Suprapubic skin (tissue), 4 donors: ENCODE data around the gene MRM2.

Source experiments
- CTCF ChIP-seq, 2 donors: fragments of 200-600 bp in 1 of 2; fragments of 450-650 bp in 1 of 2; sonication (generic) in 1 of 2; IDR thresholded peaks; one replicate each; pipeline ENCODE4 v1.5.1; 2016 to 2019; ENCODE audit warnings: antibody characterized with exemption in 2 of 2, mild to moderate bottlenecking in 1 of 2, moderate library complexity in 1 of 2
- EP300 ChIP-seq: sonication (generic); formaldehyde crosslinking; IDR thresholded peaks from one replicate; pipeline ENCODE4 v1.6.1; 2017; ENCODE audit warnings: antibody characterized with exemption
- POLR2A ChIP-seq, 2 donors: fragments of 450-650 bp; IDR thresholded peaks; one replicate each; pipeline ENCODE4 v1.6.1; 2017; ENCODE audit warnings: antibody characterized with exemption in 2 of 2, mild to moderate bottlenecking in 2 of 2, moderate library complexity in 2 of 2
- POLR2AphosphoS5 ChIP-seq, 3 donors: sonication (generic); formaldehyde crosslinking; IDR thresholded peaks; one replicate each; pipeline ENCODE4 v1.6.1; 2017; ENCODE audit warnings: antibody characterized with exemption in 3 of 3

- TF ChIP-seq EP300: no peak
- TF ChIP-seq POLR2AphosphoS5 (IDR thresholded peaks at IDR 0.05): no peak
- TF ChIP-seq POLR2A (IDR thresholded peaks at IDR 0.05): no peak
- TF ChIP-seq CTCF (IDR thresholded peaks at IDR 0.05): no peak
Measured at GRCh38 chr7:2258661-2259365, 16.8 kb upstream of the MRM2 start.
